Suprapubic skin (tissue), 4 donors: ENCODE results near the gene GALM. TPM values are rescaled to one million over a fixed set of nuclear protein-coding genes. Genes with fewer than 3 reads are reported as not detected.

Experiments used
- DNase-seq, 2 donors: peaks; one replicate each; pipeline ENCODE4 v3.0.0-alpha.2; 2019; ENCODE audit warnings: low spot score in 2 of 2
- H3K27ac ChIP-seq: fragments of 200-600 bp; sonication (generic); one replicate; pipeline ENCODE4 v1.5.1; 2019
- H3K27me3 ChIP-seq: fragments of 200-600 bp; sonication (generic); one replicate; pipeline ENCODE4 v1.5.1; 2019
- H3K36me3 ChIP-seq: fragments of 200-600 bp; sonication (generic); one replicate; pipeline ENCODE4 v1.5.1; 2019
- H3K4me1 ChIP-seq: fragments of 200-600 bp; sonication (generic); one replicate; pipeline ENCODE4 v1.5.1; 2019
- H3K4me3 ChIP-seq: fragments of 200-600 bp; sonication (generic); one replicate; pipeline ENCODE4 v1.5.1; 2019; ENCODE audit warnings: mild to moderate bottlenecking
- H3K9me3 ChIP-seq: fragments of 200-600 bp; sonication (generic); one replicate; pipeline ENCODE4 v1.5.1; 2019
- CTCF ChIP-seq, 2 donors: fragments of 200-600 bp in 1 of 2; fragments of 450-650 bp in 1 of 2; sonication (generic) in 1 of 2; IDR thresholded peaks; one replicate each; pipeline ENCODE4 v1.5.1; 2016 to 2019; ENCODE audit warnings: antibody characterized with exemption in 2 of 2, mild to moderate bottlenecking in 1 of 2, moderate library complexity in 1 of 2
- EP300 ChIP-seq: sonication (generic); formaldehyde crosslinking; IDR thresholded peaks from one replicate; pipeline ENCODE4 v1.6.1; 2017; ENCODE audit warnings: antibody characterized with exemption
- POLR2A ChIP-seq, 2 donors: fragments of 450-650 bp; IDR thresholded peaks; one replicate each; pipeline ENCODE4 v1.6.1; 2017; ENCODE audit warnings: antibody characterized with exemption in 2 of 2, mild to moderate bottlenecking in 2 of 2, moderate library complexity in 2 of 2
- POLR2AphosphoS5 ChIP-seq, 3 donors: sonication (generic); formaldehyde crosslinking; IDR thresholded peaks; one replicate each; pipeline ENCODE4 v1.6.1; 2017; ENCODE audit warnings: antibody characterized with exemption in 3 of 3
- WGBS: methylation state at CpG from one replicate; pipeline ENCODE4 v1.1.5; 2018; 5-methylcytosine and 5-hydroxymethylcytosine counted together
- total RNA-seq, 4 donors: library from RNA; depleted of rRNA; stranded (reverse); fragments of >200 nt; gene quantifications; one replicate each; pipeline ENCODE4 v1.1.0, GENCODE V29; 2016

The GALM gene
- total RNA-seq, 4 donors from 2014 or later = 3.7 to 16.4 (median 7.1) TPM

DNA sequence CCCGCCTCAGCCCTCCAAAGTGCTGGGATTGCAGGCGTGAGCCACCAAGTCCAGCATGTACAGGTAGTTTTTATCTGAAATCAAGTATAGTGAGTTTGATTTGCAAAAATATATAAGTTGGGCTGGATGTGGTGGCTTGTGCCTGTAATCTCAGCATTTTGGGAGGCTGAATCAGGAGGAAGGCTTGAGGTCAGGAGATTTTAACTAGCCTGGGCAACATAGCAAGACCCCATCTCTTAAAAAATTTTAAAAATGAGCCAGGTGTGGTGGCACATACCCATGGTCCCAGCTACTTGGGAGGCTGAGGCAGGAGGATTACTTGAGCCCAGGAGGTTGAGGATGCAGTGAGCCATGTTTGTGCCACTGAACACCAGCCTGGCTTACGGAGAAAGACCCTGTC is 5.6 kb upstream of the GALM start:
- no peaks in the 10 kb centered on the region for H3K27me3 ChIP-seq
- no peaks in the 10 kb centered on the region for H3K36me3 ChIP-seq
- 93% methylated on average over 3 of the region's 3 CpGs for WGBS
- TF ChIP-seq EP300 = no peak
- TF ChIP-seq POLR2A (IDR thresholded peaks at IDR 0.05) = no peak
- no peak for TF ChIP-seq CTCF (IDR thresholded peaks at IDR 0.05)
- TF ChIP-seq POLR2AphosphoS5 (IDR thresholded peaks at IDR 0.05) = no peak
- no peaks in the 10 kb centered on the region for H3K4me1 ChIP-seq
- H3K9me3 ChIP-seq = no peaks in the 10 kb centered on the region
- no peak overlapping the region for H3K27ac ChIP-seq
- no peak overlapping the region for H3K4me3 ChIP-seq
- DNase-seq = no peak

GRCh38 chr2:38661306-38661705 is 4.6 kb upstream of the GALM start:
- Histone ChIP-seq H3K27ac (no peak overlapping the region), H3K36me3 (no peaks in the 10 kb centered on the region), H3K9me3 (no peaks in the 10 kb centered on the region), H3K4me1 (peaks cover 10% of the 10 kb centered on the region), H3K4me3 (no peak overlapping the region), H3K27me3 (no peaks in the 10 kb centered on the region)
- no peak for TF ChIP-seq CTCF (IDR thresholded peaks at IDR 0.05)
- no peak for TF ChIP-seq EP300
- TF ChIP-seq POLR2AphosphoS5 (IDR thresholded peaks at IDR 0.05) = no peak
- no peak for TF ChIP-seq POLR2A (IDR thresholded peaks at IDR 0.05)
- WGBS = 76% methylated on average over 3 of the region's 3 CpGs
- DNase-seq = no peak

GRCh38 chr2:38666556-38666910 is 619 bp downstream of the GALM start:
- H3K27ac ChIP-seq = peak overlapping the region; percentile 70
- H3K36me3 ChIP-seq = no peaks in the 10 kb centered on the region
- peaks cover 25% of the 10 kb centered on the region for H3K4me1 ChIP-seq
- no peak for TF ChIP-seq EP300
- TF ChIP-seq POLR2A (IDR thresholded peaks at IDR 0.05) = no peak
- no peak for TF ChIP-seq POLR2AphosphoS5 (IDR thresholded peaks at IDR 0.05)
- TF ChIP-seq CTCF (IDR thresholded peaks at IDR 0.05) = no peak
- DNase-seq = no peak
- H3K9me3 ChIP-seq = no peaks in the 10 kb centered on the region
- WGBS = 26% methylated on average over 4 of the region's 4 CpGs
- no peaks in the 10 kb centered on the region for H3K27me3 ChIP-seq
- H3K4me3 ChIP-seq = peak overlapping the region; percentile 61

DNA sequence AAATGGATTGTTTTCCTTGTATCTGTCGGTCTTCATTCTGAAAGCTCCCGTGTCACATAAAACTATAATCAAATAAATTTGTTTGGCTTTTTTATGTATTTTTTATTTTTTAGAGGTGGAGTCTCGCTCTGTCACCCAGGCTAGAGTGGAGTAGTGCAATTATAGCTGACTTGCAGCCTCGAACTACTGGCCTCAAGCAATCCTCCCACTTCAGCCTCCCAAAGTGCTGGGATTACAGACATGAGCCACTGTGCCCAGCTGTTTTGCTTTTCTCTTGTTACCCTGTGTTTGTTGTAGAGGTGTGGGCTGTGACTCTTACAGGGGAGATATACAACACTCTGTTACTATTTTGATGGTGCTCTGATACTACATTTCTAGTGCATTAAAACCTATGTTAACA is 2.2 kb downstream of the GALM start:
- DNase-seq = no peak
- Histone ChIP-seq H3K4me3 (no peak overlapping the region), H3K27ac (no peak overlapping the region)

DNA sequence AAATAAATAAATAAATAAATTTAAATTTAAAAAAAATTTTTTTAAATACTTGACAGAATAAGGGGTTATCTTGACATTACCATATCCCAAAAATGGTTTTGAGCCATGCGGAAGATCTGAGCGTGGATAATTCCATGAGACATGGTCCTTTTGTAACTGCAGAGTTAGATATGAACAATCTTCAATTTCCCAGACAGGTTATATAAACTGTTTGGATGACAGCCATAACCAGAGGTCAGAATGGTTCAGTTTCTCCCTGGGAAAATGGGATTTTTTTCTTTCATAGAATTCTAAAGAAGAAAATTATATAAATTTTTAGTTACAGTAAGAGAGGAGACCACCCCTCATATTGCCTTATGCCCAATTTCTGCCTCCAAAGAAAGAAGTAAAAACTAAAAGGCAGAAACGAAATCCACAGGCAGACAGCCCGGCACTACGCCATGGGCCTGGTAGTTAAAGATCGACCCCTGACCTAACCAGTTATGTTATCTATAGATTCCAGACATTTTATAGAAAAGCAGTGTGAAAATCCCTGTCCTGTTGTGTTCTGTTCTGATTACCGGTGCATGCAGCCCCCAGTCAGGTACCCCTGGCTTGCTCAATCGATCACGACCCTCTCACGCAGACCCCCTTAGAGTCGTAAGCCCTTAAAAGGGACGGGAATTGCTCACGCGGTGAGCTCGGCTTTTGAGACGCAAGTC is 3.0 kb downstream of the GALM start:
- Histone ChIP-seq H3K4me3 (no peak overlapping the region), H3K36me3 (no peaks in the 10 kb centered on the region), H3K4me1 (peaks cover 25% of the 10 kb centered on the region), H3K9me3 (no peaks in the 10 kb centered on the region), H3K27me3 (no peaks in the 10 kb centered on the region), H3K27ac (no peak overlapping the region)
- 92% methylated on average over 16 of the region's 16 CpGs for WGBS
- DNase-seq = no peak
- TF ChIP-seq POLR2AphosphoS5 (IDR thresholded peaks at IDR 0.05) (no peak), POLR2A (IDR thresholded peaks at IDR 0.05) (no peak), EP300 (no peak), CTCF (IDR thresholded peaks at IDR 0.05) (no peak)

More for the DNA sequence above, 2.2 kb downstream of the GALM start:
- Histone ChIP-seq H3K27me3 (no peaks in the 10 kb centered on the region), H3K36me3 (no peaks in the 10 kb centered on the region), H3K9me3 (no peaks in the 10 kb centered on the region), H3K4me1 (peaks cover 25% of the 10 kb centered on the region)
- TF ChIP-seq CTCF (IDR thresholded peaks at IDR 0.05) = no peak
- no peak for TF ChIP-seq POLR2AphosphoS5 (IDR thresholded peaks at IDR 0.05)
- TF ChIP-seq EP300 = no peak
- no peak for TF ChIP-seq POLR2A (IDR thresholded peaks at IDR 0.05)
- WGBS = 79% methylated on average over 4 of the region's 4 CpGs
